Psoas muscle (tissue), 8 donors: Measurements from ENCODE around the gene TAAR8. TPM values are rescaled to one million over a fixed set of nuclear protein-coding genes. Genes with fewer than 3 reads are reported as not detected.

Experiments
- ATAC-seq, 4 donors: fragments of 200-7000 bp; cut with Tn5 transposase; one replicate each; pipeline ENCODE4 v1.9.1; 2020; ENCODE audit warnings: moderate library complexity in 3 of 4, mild to moderate bottlenecking in 2 of 4
- DNase-seq, 2 donors: peaks; one replicate each; pipeline ENCODE4 v3.0.0-alpha.2; 2020
- H3K27ac ChIP-seq: fragments of 200-600 bp; one replicate; pipeline ENCODE4 v1.8.0; 2022
- H3K27me3 ChIP-seq, 3 donors: fragments of 200-600 bp in 1 of 3; one replicate each; pipeline versions ENCODE4 v1.6.1 to v1.8.0; 2013 to 2022; ENCODE audit warnings: low read length in 2 of 3, mild to moderate bottlenecking in 2 of 3, moderate library complexity in 1 of 3; ENCODE audit not compliant: insufficient read depth in 3 of 3
- H3K36me3 ChIP-seq, 2 donors: fragments of 200-600 bp in 1 of 2; one replicate each; pipeline versions ENCODE4 v1.6.1 to v1.8.0; 2013 to 2022; ENCODE audit warnings: low read depth in 1 of 2, mild to moderate bottlenecking in 1 of 2, moderate library complexity in 1 of 2; ENCODE audit not compliant: insufficient read depth in 1 of 2
- H3K4me1 ChIP-seq: fragments of 200-600 bp; one replicate; pipeline ENCODE4 v1.8.0; 2022
- H3K4me3 ChIP-seq: fragments of 200-600 bp; one replicate; pipeline ENCODE4 v1.8.0; 2022; ENCODE audit warnings: mild to moderate bottlenecking
- H3K9me3 ChIP-seq: fragments of 200-600 bp; one replicate; pipeline ENCODE4 v1.8.0; 2022
- WGBS, 3 donors: extraction: QIAGEN DNeasy Blood & Tissue Kit; methylation state at CpG; one replicate each; pipeline versions ENCODE4 v1.1.6 to v1.1.7; 2013; 5-methylcytosine and 5-hydroxymethylcytosine counted together
- intact Hi-C, 2 donors: fragments of 100-400 bp; cut with DNase I; formaldehyde crosslinking; loops; one replicate each; pipeline versions ENCODE4 v1.11.0 to v1.14.2; 2022
- polyA plus RNA-seq, 3 donors: library from polyadenylated mRNA; stranded (reverse); fragments of 200-250 nt; gene quantifications; one replicate each; pipeline ENCODE4 v1.2.3, GENCODE V29; 2013
- total RNA-seq, 4 donors: library from RNA; stranded (reverse); fragmentation: NEBNext Ultra II Directional in 2 of 4; extraction: Animal tissue kit (Norgen Biotek cat#: 25700) in 2 of 4; gene quantifications; one replicate each; pipeline versions ENCODE4 v1.2.1 to v1.2.4, GENCODE V29; 2021 to 2023
- TF ChIP-seq, protein P1 (sequence below): fragments of 200-600 bp; IDR thresholded peaks from one replicate; pipeline ENCODE4 v1.8.0; 2022; ENCODE audit warnings: antibody characterized with exemption
- donor health status: healthy with polysubstance abuse.
- donor health status: DM: no; HTN: no; CAD: no; lungs with moderate emphysema.
- donor health status: Bipolar disorder and iron deficiency.
- donor health status: healthy.
- donor health status: DM: yes; HTN: yes; CAD: no.
- donor health status: DM: no; HTN: no; CAD: no.
- donor health status: DM: no; HTN: no; CAD: no.
- donor health status: DM: yes; HTN: yes; CAD: no.

TAAR8 gene
- total and polyA plus RNA-seq, 7 donors: not detected

DNA sequence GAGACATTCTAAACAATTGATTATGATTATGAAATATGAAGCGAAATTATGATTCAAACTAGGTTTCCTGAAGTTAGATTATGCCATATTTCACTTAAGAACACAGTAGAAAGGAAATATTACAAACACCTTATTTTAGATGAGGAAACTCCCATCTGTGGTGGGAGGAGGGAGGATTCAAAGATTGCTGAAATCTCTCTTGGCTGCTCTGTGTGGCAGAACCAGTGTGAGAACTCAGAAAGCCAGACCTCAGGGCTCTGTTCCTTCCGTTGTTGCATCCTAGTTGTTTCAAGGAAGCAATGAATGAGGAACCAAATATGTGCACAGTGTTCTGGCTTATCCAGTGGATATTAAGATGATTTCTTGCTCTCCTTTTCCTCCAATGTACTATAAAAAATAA lies 35.0 kb downstream of the TAAR8 start:
- Histone ChIP-seq H3K27me3 (no peaks in the 10 kb centered on the region), H3K9me3 (no peaks in the 10 kb centered on the region), H3K4me1 (no peaks in the 10 kb centered on the region), H3K27ac (no peak overlapping the region), H3K4me3 (no peak overlapping the region), H3K36me3 (no peaks in the 10 kb centered on the region)
- ATAC-seq: no peak
- DNase-seq: no peak
- intact Hi-C loops: no loop called here
- TF ChIP-seq, protein P1, sequence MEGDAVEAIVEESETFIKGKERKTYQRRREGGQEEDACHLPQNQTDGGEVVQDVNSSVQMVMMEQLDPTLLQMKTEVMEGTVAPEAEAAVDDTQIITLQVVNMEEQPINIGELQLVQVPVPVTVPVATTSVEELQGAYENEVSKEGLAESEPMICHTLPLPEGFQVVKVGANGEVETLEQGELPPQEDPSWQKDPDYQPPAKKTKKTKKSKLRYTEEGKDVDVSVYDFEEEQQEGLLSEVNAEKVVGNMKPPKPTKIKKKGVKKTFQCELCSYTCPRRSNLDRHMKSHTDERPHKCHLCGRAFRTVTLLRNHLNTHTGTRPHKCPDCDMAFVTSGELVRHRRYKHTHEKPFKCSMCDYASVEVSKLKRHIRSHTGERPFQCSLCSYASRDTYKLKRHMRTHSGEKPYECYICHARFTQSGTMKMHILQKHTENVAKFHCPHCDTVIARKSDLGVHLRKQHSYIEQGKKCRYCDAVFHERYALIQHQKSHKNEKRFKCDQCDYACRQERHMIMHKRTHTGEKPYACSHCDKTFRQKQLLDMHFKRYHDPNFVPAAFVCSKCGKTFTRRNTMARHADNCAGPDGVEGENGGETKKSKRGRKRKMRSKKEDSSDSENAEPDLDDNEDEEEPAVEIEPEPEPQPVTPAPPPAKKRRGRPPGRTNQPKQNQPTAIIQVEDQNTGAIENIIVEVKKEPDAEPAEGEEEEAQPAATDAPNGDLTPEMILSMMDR: no peak
- 61 to 84% (median 74%) methylated on average over 2 of the region's 2 CpGs for WGBS, 3 donors

DNA sequence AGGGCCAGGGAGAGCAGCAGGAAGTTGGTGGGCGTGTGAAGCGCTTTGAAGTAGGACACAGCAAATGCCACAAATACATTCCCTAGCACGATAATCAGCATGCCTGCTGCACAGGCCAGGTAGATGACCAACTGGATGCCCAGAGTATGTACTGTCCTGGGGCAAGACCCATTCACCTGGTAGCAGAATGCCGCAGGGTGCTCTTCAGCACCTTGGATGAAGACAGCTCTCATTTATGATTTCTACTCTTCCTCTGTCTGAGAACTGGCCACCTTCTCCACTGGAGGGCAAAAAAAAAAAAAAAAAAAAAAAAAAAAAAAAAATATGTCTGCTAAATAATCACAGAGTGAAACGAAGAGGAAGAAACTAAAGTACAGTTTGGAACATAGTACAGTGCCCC lies 37.0 kb downstream of the TAAR8 start, which contains the start of gene TAAR5:
Gene TAAR5 (minus strand): TSS at position 288 of the 400 bp plus-strand sequence. CDS start 55 bp downstream, at position 233.
- H3K27me3 ChIP-seq: no peaks in the 10 kb centered on the region
- H3K4me3 ChIP-seq: no peak within 1 kb of the TSS
- ATAC-seq (no peak), DNase-seq (no peak)
- 64 to 72% (median 64%) methylated on average over 5 of the region's 5 CpGs for WGBS, 3 donors
- TF ChIP-seq, protein P1: no peak
- H3K9me3 ChIP-seq: no peaks in the 10 kb centered on the region
- H3K4me1 ChIP-seq: no peaks in the 10 kb centered on the region
- H3K36me3 ChIP-seq: no peaks in the 10 kb centered on the region
- no peak within 1 kb of the TSS for H3K27ac ChIP-seq
- intact Hi-C loops: no loop called here

DNA sequence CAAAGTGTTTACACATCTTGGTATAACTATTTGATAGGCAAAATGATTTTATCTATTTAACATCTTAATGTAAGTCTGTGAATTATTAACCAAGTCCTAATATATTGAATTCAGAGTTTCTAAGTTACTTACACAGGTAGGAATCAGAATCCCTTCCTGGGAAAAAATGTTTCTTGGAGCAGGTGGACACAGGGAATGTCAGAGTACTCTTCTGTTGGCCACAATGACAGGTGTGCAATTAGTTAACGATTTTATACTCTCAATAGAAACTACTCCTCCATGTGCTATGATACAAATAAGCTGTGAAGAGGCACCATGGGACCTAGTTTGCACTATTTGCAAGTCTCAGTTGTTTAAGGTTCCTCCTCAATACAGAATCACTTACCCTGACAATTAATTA lies 37.9 kb downstream of the TAAR8 start:
- TF ChIP-seq, protein P1: no peak
- 58 to 79% (median 65%) methylated on average over 1 of the region's 1 CpG for WGBS, 3 donors
- no peak overlapping the region for H3K27ac ChIP-seq
- no peak overlapping the region for H3K4me3 ChIP-seq
- no peaks in the 10 kb centered on the region for H3K36me3 ChIP-seq
- DNase-seq (no peak), ATAC-seq (no peak)
- no peaks in the 10 kb centered on the region for H3K4me1 ChIP-seq
- H3K9me3 ChIP-seq: no peaks in the 10 kb centered on the region
- H3K27me3 ChIP-seq: no peaks in the 10 kb centered on the region
- intact Hi-C loops: no loop called here

DNA sequence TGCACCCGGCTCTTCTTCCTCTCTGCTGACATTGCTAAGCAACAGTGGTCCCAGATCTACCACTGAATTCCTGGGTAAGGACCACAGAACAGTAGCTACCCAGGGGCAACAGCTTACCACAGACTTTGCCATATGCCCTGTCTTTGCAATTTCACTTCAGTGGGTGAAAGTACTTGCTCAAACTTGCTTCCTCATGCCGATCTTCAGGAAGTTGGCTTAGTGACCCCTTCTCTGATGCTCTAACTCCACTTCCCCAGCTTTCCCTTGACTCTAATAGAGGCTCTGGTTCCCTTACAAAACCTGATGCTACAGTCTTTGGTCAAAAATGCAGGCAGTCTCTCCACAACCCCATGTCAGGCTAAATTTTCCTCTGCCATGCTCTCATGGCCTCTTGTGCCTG lies 40.4 kb downstream of the TAAR8 start:
- Histone ChIP-seq H3K36me3 (no peaks in the 10 kb centered on the region), H3K27ac (no peak overlapping the region), H3K4me3 (no peak overlapping the region), H3K9me3 (no peaks in the 10 kb centered on the region), H3K27me3 (no peaks in the 10 kb centered on the region), H3K4me1 (no peaks in the 10 kb centered on the region)
- WGBS, 3 donors: 68 to 70% (median 69%) methylated on average over 2 of the region's 2 CpGs
- intact Hi-C loops: no loop called here
- ATAC-seq: no peak
- TF ChIP-seq, protein P1: no peak
- no peak for DNase-seq

DNA sequence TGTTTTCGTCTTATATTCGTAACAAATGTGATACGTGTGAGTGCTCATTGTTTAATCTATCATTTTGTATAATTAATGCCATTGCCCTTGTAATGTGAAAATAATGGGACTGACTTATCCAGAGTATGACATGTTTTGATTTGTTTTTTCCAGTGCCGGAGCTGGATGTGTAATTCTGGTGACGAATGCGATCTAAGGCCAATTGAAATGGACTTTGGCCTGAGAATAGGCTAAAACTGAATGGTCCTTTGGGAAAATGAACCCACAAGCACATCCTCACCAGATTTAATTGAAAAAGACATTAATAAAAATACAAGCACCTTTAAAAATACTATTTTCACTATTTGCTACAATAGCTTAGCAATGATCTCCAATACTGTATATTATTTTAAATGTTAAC lies 43.7 kb downstream of the TAAR8 start:
- no peaks in the 10 kb centered on the region for H3K36me3 ChIP-seq
- H3K9me3 ChIP-seq: no peaks in the 10 kb centered on the region
- no peak for ATAC-seq
- no peaks in the 10 kb centered on the region for H3K4me1 ChIP-seq
- intact Hi-C loops: no loop called here
- no peak overlapping the region for H3K4me3 ChIP-seq
- peaks cover 0 to 3% (median 0%) of the 10 kb centered on the region in 3 donors for H3K27me3 ChIP-seq
- TF ChIP-seq, protein P1: no peak
- WGBS, 3 donors: 73 to 88% (median 82%) methylated on average over 6 of the region's 6 CpGs
- no peak overlapping the region for H3K27ac ChIP-seq
- no peak for DNase-seq
